GM12878 (cell line): ENCODE measurements around the gene PLEKHM3. TPM values are rescaled to one million over a fixed set of nuclear protein-coding genes. Genes with fewer than 3 reads are reported as not detected.

ENCODE experiments used
- BCLAF1 ChIP-seq: fragments of 450-650 bp; IDR thresholded peaks from 2 replicates; pipeline ENCODE4 v1.6.1; 2017; ENCODE audit warnings: antibody characterized with exemption, mild to moderate bottlenecking, moderate library complexity
- CREB1 ChIP-seq: IDR thresholded peaks from 2 replicates; pipeline ENCODE4 v1.6.1; 2012; ENCODE audit warnings: low read depth, mild to moderate bottlenecking, inconsistent platforms
- IRF5 ChIP-seq: fragments of 450-650 bp; IDR thresholded peaks from 2 replicates; pipeline ENCODE4 v1.6.1; 2017; ENCODE audit warnings: borderline replicate concordance
- KDM1A ChIP-seq: fragments of 200-600 bp; sonication (generic); IDR thresholded peaks from 2 replicates; pipeline ENCODE4 v1.6.1; 2016; ENCODE audit warnings: borderline replicate concordance
- MEF2B ChIP-seq: fragments of 450-650 bp; IDR thresholded peaks from 2 replicates; pipeline ENCODE4 v1.6.1; 2018; ENCODE audit warnings: mild to moderate bottlenecking, moderate library complexity; ENCODE audit not compliant: partially characterized antibody, poor library complexity, severe bottlenecking
- MXI1 ChIP-seq: fragments of 150-350 bp; IDR thresholded peaks from 2 replicates; pipeline ENCODE4 v1.6.1; 2011; ENCODE audit warnings: low read depth, mild to moderate bottlenecking, inconsistent platforms, low read length, improper control_type of control experiment
- NRF1 ChIP-seq: conservative IDR thresholded peaks from 2 replicates; pipeline ENCODE4 v1.6.1; 2011; ENCODE audit warnings: mild to moderate bottlenecking, low read depth, low read length, improper control_type of control experiment
- RELB ChIP-seq: fragments of 450-650 bp; IDR thresholded peaks from 2 replicates; pipeline ENCODE4 v1.6.1; 2017; ENCODE audit warnings: low read depth, mild to moderate bottlenecking, moderate library complexity
- REST ChIP-seq: IDR thresholded peaks from 2 replicates; pipeline ENCODE4 v1.6.1; 2012; ENCODE audit warnings: mild to moderate bottlenecking, low read depth, low read length
- polyA plus RNA-seq, 11 experiments: library from polyadenylated mRNA; depleted of rRNA in 4 of 11; unstranded in 6 of 11; stranded (reverse) in 5 of 11; fragments of >200 nt; fragmentation: Nextera tagmentation in 4 of 11; fragmentation: Illumina TruSeq in 1 of 11; extraction: Ambion mirVana in 4 of 11; extraction: Trizol in 1 of 11; gene quantifications; 1 replicate in 1 of 11; 2 replicates in 10 of 11; pipeline versions ENCODE4 v1.2.1 to v1.2.3, GENCODE V29; 2011 to 2016; ENCODE audit warnings: inconsistent platforms in 2 of 11, missing spikeins in 2 of 11, low read depth in 1 of 11
- total RNA-seq, 4 experiments: library from RNA; depleted of rRNA in 3 of 4; stranded (reverse); fragments of >200 nt in 3 of 4; fragmentation: Illumina TruSeq in 1 of 4; extraction: Trizol in 1 of 4; gene quantifications; 2 replicates each; pipeline versions ENCODE4 v1.2.1 to v1.2.3, GENCODE V29; 2013 to 2021

The PLEKHM3 gene
- total and polyA plus RNA-seq, 10 of the 15 experiments (the other 5 are each of a cell fraction or from before 2014, with no cell fraction given) = 1.4 to 5.6 (median 3.0) TPM

GRCh38 chr2:208074610-208075356 lies 49.5 kb upstream of the PLEKHM3 start (continued):
- no peak for TF ChIP-seq REST
- TF ChIP-seq CREB1 = no peak
- TF ChIP-seq KDM1A = no peak
- no peak for TF ChIP-seq IRF5
- no peak for TF ChIP-seq BCLAF1
- TF ChIP-seq NRF1 = no peak
- TF ChIP-seq RELB = no peak
- TF ChIP-seq MXI1 = no peak
- TF ChIP-seq MEF2B = no peak
- TF ChIP-seq, all 136 proteins: peak for 0
